K562 (cell line): ENCODE measurements around the gene FGF12. TPM values are rescaled to one million over a fixed set of nuclear protein-coding genes. Genes with fewer than 3 reads are reported as not detected.

Experiments
- ATAC-seq: fragments of 200-7000 bp; cut with Tn5 transposase; 3 replicates; pipeline ENCODE4 v1.9.1; 2020; ENCODE audit warnings: moderate library complexity
- BruUV-seq: library from RNA; stranded (reverse); fragments of 400-500 nt; replicated peaks from 2 replicates; lab custom pipeline; 2021; lab: Mats Ljungman, UMichigan
- CTCF ChIA-PET: fragments of 300-600 bp; formaldehyde crosslinking; extraction: SDS; loops from one replicate; lab custom pipeline; 2021; ENCODE audit warnings: low intra/inter-chr PET ratio; lab: Yijun Ruan, JAX
- POLR2A ChIA-PET: fragments of 300-600, 350-650 bp; sonication (Branson Sonifier 250); formaldehyde crosslinking; extraction: SDS; loops from one replicate; lab custom pipeline; 2021; ENCODE audit warnings: antibody characterized with exemption, inconsistent platforms; lab: Yijun Ruan, JAX
- DNase-seq, 4 experiments: peaks; one replicate each; pipeline versions ENCODE4 v3.0.0 to v3.0.0-alpha.2; 2011 to 2018; ENCODE audit warnings: low spot score in 3 of 4, mixed read lengths in 3 of 4; ENCODE audit errors: extremely low read depth in 1 of 4
- FAIRE-seq: peaks from 2 replicates; lab custom pipeline; 2011; peaks lifted over from hg19 to GRCh38; lab: Jason Lieb, UNC
- H2AFZ ChIP-seq: 2 replicates; pipeline ENCODE4 v1.6.0; 2011; ENCODE audit warnings: low read depth, low read length, control low read depth, inconsistent platforms
- H3K27ac ChIP-seq: fragments of 200-600 bp; 3 replicates; pipeline ENCODE4 v1.8.0; 2011; ENCODE audit warnings: low read depth, mild to moderate bottlenecking, control low read depth, inconsistent platforms, low read length, moderate library complexity, mixed read lengths; ENCODE audit errors: extremely low read depth
- H3K27me3 ChIP-seq, 2 experiments: fragments of 300-600 bp in 1 of 2; 2 replicates in 1 of 2; 3 replicates in 1 of 2; pipeline versions ENCODE4 v1.6.0 to v1.8.0; 2011; ENCODE audit warnings: inconsistent platforms in 2 of 2, low read length in 2 of 2, mild to moderate bottlenecking in 1 of 2, mixed read lengths in 1 of 2, moderate library complexity in 1 of 2; ENCODE audit not compliant: control insufficient read depth in 2 of 2, insufficient read depth in 2 of 2
- H3K36me3 ChIP-seq: fragments of 300-600 bp; 3 replicates; pipeline ENCODE4 v1.8.0; 2011; ENCODE audit warnings: mild to moderate bottlenecking, low read length, inconsistent platforms; ENCODE audit not compliant: control insufficient read depth, insufficient read depth
- H3K4me1 ChIP-seq, 2 experiments: fragments of 200-600 bp in 1 of 2; replicated peaks in 1 of 2; 2 replicates in 1 of 2; 3 replicates in 1 of 2; pipeline versions ENCODE4 v1.5.1 to v1.8.0; 2011; ENCODE audit warnings: inconsistent platforms in 2 of 2, low read length in 2 of 2, mild to moderate bottlenecking in 1 of 2, mixed read lengths in 1 of 2, moderate library complexity in 1 of 2; ENCODE audit not compliant: control insufficient read depth in 2 of 2, insufficient read depth in 2 of 2
- H3K4me2 ChIP-seq: 2 replicates; pipeline ENCODE4 v1.6.1; 2011; ENCODE audit warnings: low read length, control low read depth, inconsistent platforms, mixed read lengths; ENCODE audit not compliant: insufficient read depth
- H3K4me3 ChIP-seq: fragments of 200-600 bp; sonication (generic), shearing (Covaris generic); 2 replicates; pipeline ENCODE4 v1.5.1; 2016; ENCODE audit warnings: control low read depth, inconsistent platforms
- H3K79me2 ChIP-seq: fragments of 200-600 bp; 3 replicates; pipeline ENCODE4 v1.8.0; 2011; ENCODE audit warnings: low read length, inconsistent platforms; ENCODE audit not compliant: control insufficient read depth, insufficient read depth
- H3K9ac ChIP-seq, 2 experiments: 2 replicates each; pipeline versions ENCODE4 v1.6.0 to v1.6.1; 2011; ENCODE audit warnings: low read depth in 2 of 2, low read length in 2 of 2, control low read depth in 1 of 2, inconsistent platforms in 1 of 2, mild to moderate bottlenecking in 1 of 2, mixed read lengths in 1 of 2; ENCODE audit not compliant: insufficient read depth in 1 of 2
- H3K9me1 ChIP-seq: one replicate; pipeline ENCODE4 v1.6.0; 2011; ENCODE audit warnings: inconsistent platforms, mild to moderate bottlenecking, low read length, moderate library complexity; ENCODE audit not compliant: control insufficient read depth, insufficient read depth
- H3K9me3 ChIP-seq: replicated peaks from 2 replicates; pipeline ENCODE4 v1.5.1; 2011; ENCODE audit warnings: low read depth, low read length, inconsistent platforms; ENCODE audit not compliant: control insufficient read depth, insufficient read depth
- H4K20me1 ChIP-seq: replicated peaks from 2 replicates; pipeline ENCODE4 v1.6.1; 2011; ENCODE audit warnings: low read length, inconsistent platforms, mixed read lengths; ENCODE audit not compliant: control insufficient read depth, insufficient read depth
- DACH1 ChIP-seq: fragments of 450-650 bp; IDR thresholded peaks from 2 replicates; pipeline ENCODE4 v1.6.1; 2018; ENCODE audit not compliant: partially characterized antibody
- FOXJ2 ChIP-seq: fragments of 200-800 bp; sonication (Bioruptor generic); IDR thresholded peaks from 2 replicates; pipeline ENCODE4 v1.6.1; 2016; ENCODE audit warnings: missing genetic modification characterization, missing compliant biosample characterization
- HCFC1 ChIP-seq: IDR thresholded peaks from 2 replicates; pipeline ENCODE4 v1.6.1; 2012; ENCODE audit warnings: low read depth, low read length, improper control_type of control experiment
- POLR2AphosphoS5 ChIP-seq: IDR thresholded peaks from 2 replicates; pipeline ENCODE4 v1.6.1; 2011; ENCODE audit warnings: mild to moderate bottlenecking, low read depth, low read length, moderate library complexity; ENCODE audit not compliant: control insufficient read depth, insufficient read depth
- PYGO2 ChIP-seq: fragments of 450-650 bp; IDR thresholded peaks from 2 replicates; pipeline ENCODE4 v1.6.1; 2016; ENCODE audit warnings: mild to moderate bottlenecking, missing genetic modification characterization, moderate library complexity, missing compliant biosample characterization
- RBM17 ChIP-seq: fragments of 200-400 bp; formaldehyde crosslinking; IDR thresholded peaks from 2 replicates; pipeline ENCODE4 v1.6.1; 2017; ENCODE audit warnings: low read depth, mild to moderate bottlenecking, low read length, borderline replicate concordance
- SAFB2 ChIP-seq: fragments of 200-400 bp; formaldehyde crosslinking; IDR thresholded peaks from 2 replicates; pipeline ENCODE4 v1.6.1; 2018; ENCODE audit warnings: borderline replicate concordance, low read length, low read depth, moderate library complexity; ENCODE audit not compliant: severe bottlenecking
- XRCC3 ChIP-seq: fragments of 450-650 bp; IDR thresholded peaks from 2 replicates; pipeline ENCODE4 v1.6.1; 2017; ENCODE audit warnings: mild to moderate bottlenecking, moderate library complexity
- ZC3H11A ChIP-seq: IDR thresholded peaks from 2 replicates; pipeline ENCODE4 v1.6.1; 2012; ENCODE audit warnings: low read depth, low read length, improper control_type of control experiment
- ZNF347 ChIP-seq: fragments of 450-650 bp; formaldehyde crosslinking; IDR thresholded peaks from 2 replicates; pipeline ENCODE4 v1.4.0; 2020; ENCODE audit warnings: low read depth, mild to moderate bottlenecking, moderate library complexity
- ZSCAN32 ChIP-seq: fragments of 450-650 bp; formaldehyde crosslinking; IDR thresholded peaks from 2 replicates; pipeline ENCODE4 v1.4.0; 2020; ENCODE audit warnings: mild to moderate bottlenecking, moderate library complexity
- WGBS: fragments of 100-300 bp; shearing (Covaris generic); methylation state at CpG from one replicate; pipeline ENCODE4 v1.1.6; 2016; ENCODE audit warnings: low coverage, mixed read lengths; ENCODE audit not compliant: insufficient coverage; ENCODE audit errors: missing lambda C conversion rate; 5-methylcytosine and 5-hydroxymethylcytosine counted together
- in situ Hi-C: fragments of 300-500 bp; cut with MboI; formaldehyde crosslinking; loops from 4 replicates; pipeline ENCODE4 v1.15.0; 2018; ENCODE audit warnings: inconsistent platforms, mixed read lengths
- intact Hi-C: fragments of 100-400 bp; cut with micrococcal nuclease; formaldehyde crosslinking; loops from 2 replicates; pipeline ENCODE4 v1.14.2; 2022
- polyA plus RNA-seq, 8 experiments: library from polyadenylated mRNA; depleted of rRNA in 4 of 8; stranded (reverse) in 5 of 8; unstranded in 3 of 8; fragments of >200 nt; fragmentation: Nextera tagmentation in 2 of 8; fragmentation: Illumina TruSeq in 1 of 8; extraction: Ambion mirVana in 2 of 8; extraction: Trizol in 1 of 8; gene quantifications; 2 replicates each; pipeline versions ENCODE4 v1.2.1 to v1.2.3, GENCODE V29; 2011 to 2014; ENCODE audit warnings: inconsistent platforms in 1 of 8, missing spikeins in 1 of 8
- total RNA-seq, 7 experiments: library from RNA; depleted of rRNA in 6 of 7; stranded (reverse); fragments of >200 nt in 6 of 7; fragmentation: Illumina TruSeq in 2 of 7; extraction: Trizol in 2 of 7; gene quantifications; 2 replicates each; pipeline versions ENCODE4 v1.2.1 to v1.2.3, GENCODE V29; 2011 to 2021; ENCODE audit warnings: low replicate concordance in 1 of 7
- TF ChIP-seq, protein P1 (sequence below): fragments of 150-350 bp; conservative IDR thresholded peaks from 2 replicates; pipeline ENCODE4 v1.6.1; 2014; ENCODE audit warnings: low read length
- TF ChIP-seq, protein P2 (sequence below), 2 experiments: fragments of 200-800 bp in 1 of 2; sonication (Bioruptor generic) in 1 of 2; sonication (generic) in 1 of 2; formaldehyde crosslinking in 1 of 2; IDR thresholded peaks in 1 of 2; conservative IDR thresholded peaks in 1 of 2; 2 replicates each; pipeline versions ENCODE4 v1.5.0 to v1.6.1; 2016 to 2020; ENCODE audit warnings: missing compliant biosample characterization in 1 of 2, missing genetic modification characterization in 1 of 2, missing genetic modification reagents in 1 of 2

The FGF12 gene
- total and polyA plus RNA-seq, 9 of the 15 experiments (the other 6 are each of a cell fraction or from before 2014, with no cell fraction given): not detected

DNA sequence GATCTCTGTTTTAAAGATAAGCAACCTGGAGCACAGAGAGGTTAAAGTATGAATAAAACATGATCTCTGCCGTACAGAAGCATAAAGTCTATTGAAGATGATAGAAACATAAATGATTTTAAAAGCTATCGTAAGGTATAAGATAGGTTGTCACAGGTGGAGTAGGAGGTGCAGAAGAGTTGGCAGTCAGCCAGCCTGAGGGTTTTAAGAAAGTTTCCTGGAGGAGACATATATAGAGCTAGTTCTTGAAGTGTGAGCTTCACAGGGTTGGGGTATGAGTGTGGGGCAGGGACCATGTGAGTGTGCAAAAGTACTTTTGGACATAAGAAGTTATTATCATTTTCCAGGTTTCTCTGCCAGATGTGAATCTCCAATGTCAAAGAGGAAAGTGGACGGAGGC lies 3.9 kb upstream of the FGF12 start:
- no peaks in the 10 kb centered on the region for H3K9me1 ChIP-seq
- POLR2A ChIA-PET: no interaction called here
- H3K9me3 ChIP-seq: no peaks in the 10 kb centered on the region
- no peak for ATAC-seq
- in situ Hi-C loops: no loop called here
- no peaks in the 10 kb centered on the region for H3K79me2 ChIP-seq
- no peak overlapping the region for H3K9ac ChIP-seq
- H3K27ac ChIP-seq: no peak overlapping the region
- H3K27me3 ChIP-seq: no peaks in the 10 kb centered on the region
- intact Hi-C loops: no loop called here
- WGBS: 0% methylated on average over 3 of the region's 3 CpGs
- no peak for DNase-seq
- H3K4me2 ChIP-seq: no peak overlapping the region
- TF ChIP-seq ZC3H11A: no peak
- TF ChIP-seq SAFB2: no peak
- no peak for TF ChIP-seq POLR2AphosphoS5
- no peak for TF ChIP-seq ZNF347 (CRISPR knock-in tag)
- FAIRE-seq: no peak
- no peak overlapping the region for H3K4me3 ChIP-seq
- H4K20me1 ChIP-seq: no peaks in the 10 kb centered on the region
- H3K4me1 ChIP-seq: no peaks in the 10 kb centered on the region
- H2AFZ ChIP-seq: no peak overlapping the region
- BruUV-seq: no TSS peak
- no peaks in the 10 kb centered on the region for H3K36me3 ChIP-seq
- CTCF ChIA-PET: no interaction called here

DNA sequence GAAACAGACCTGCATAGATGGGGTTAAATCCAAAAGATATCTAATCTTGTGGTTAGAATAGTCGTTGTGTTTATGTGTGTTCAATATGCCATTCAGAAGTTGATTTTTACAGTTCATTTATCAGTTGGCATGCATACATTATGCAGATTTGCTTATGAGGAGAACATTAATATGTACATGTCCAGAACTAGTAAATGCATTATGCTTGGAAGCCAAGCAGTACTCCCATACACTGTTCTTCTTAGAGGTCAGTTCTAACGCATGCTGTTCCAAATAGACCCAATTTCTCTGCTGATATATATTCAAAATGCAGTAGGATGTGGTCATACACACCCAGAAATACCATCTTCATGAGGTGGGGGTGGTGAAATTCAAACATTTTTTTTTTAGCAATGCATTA lies 956 bp downstream of the FGF12 start:
- no peak overlapping the region for H3K4me3 ChIP-seq
- H3K79me2 ChIP-seq: no peaks in the 10 kb centered on the region
- H3K27me3 ChIP-seq: no peaks in the 10 kb centered on the region
- ATAC-seq (no peak), FAIRE-seq (no peak), DNase-seq (no peak)
- POLR2A ChIA-PET: no interaction called here
- H4K20me1 ChIP-seq: no peaks in the 10 kb centered on the region
- 3% methylated on average over 2 of the region's 2 CpGs for WGBS
- no peaks in the 10 kb centered on the region for H3K9me3 ChIP-seq
- CTCF ChIA-PET: no interaction called here
- no peak overlapping the region for H3K27ac ChIP-seq
- H3K4me2 ChIP-seq: no peak overlapping the region
- in situ Hi-C loops (no loop called here), intact Hi-C loops (no loop called here)
- no peaks in the 10 kb centered on the region for H3K36me3 ChIP-seq
- no peaks in the 10 kb centered on the region for H3K4me1 ChIP-seq
- no peaks in the 10 kb centered on the region for H3K9me1 ChIP-seq
- H2AFZ ChIP-seq: no peak overlapping the region
- no TSS peak for BruUV-seq
- no peak overlapping the region for H3K9ac ChIP-seq
- TF ChIP-seq XRCC3: no peak
- no peak for TF ChIP-seq PYGO2 (tag)
- TF ChIP-seq DACH1: no peak
- no peak for TF ChIP-seq ZSCAN32 (CRISPR knock-in tag)
- no peak for TF ChIP-seq RBM17
- TF ChIP-seq, protein P1, sequence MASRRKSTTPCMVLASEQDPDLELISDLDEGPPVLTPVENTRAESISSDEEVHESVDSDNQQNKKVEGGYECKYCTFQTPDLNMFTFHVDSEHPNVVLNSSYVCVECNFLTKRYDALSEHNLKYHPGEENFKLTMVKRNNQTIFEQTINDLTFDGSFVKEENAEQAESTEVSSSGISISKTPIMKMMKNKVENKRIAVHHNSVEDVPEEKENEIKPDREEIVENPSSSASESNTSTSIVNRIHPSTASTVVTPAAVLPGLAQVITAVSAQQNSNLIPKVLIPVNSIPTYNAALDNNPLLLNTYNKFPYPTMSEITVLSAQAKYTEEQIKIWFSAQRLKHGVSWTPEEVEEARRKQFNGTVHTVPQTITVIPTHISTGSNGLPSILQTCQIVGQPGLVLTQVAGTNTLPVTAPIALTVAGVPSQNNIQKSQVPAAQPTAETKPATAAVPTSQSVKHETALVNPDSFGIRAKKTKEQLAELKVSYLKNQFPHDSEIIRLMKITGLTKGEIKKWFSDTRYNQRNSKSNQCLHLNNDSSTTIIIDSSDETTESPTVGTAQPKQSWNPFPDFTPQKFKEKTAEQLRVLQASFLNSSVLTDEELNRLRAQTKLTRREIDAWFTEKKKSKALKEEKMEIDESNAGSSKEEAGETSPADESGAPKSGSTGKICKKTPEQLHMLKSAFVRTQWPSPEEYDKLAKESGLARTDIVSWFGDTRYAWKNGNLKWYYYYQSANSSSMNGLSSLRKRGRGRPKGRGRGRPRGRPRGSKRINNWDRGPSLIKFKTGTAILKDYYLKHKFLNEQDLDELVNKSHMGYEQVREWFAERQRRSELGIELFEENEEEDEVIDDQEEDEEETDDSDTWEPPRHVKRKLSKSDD: no peak
- TF ChIP-seq, protein P2, sequence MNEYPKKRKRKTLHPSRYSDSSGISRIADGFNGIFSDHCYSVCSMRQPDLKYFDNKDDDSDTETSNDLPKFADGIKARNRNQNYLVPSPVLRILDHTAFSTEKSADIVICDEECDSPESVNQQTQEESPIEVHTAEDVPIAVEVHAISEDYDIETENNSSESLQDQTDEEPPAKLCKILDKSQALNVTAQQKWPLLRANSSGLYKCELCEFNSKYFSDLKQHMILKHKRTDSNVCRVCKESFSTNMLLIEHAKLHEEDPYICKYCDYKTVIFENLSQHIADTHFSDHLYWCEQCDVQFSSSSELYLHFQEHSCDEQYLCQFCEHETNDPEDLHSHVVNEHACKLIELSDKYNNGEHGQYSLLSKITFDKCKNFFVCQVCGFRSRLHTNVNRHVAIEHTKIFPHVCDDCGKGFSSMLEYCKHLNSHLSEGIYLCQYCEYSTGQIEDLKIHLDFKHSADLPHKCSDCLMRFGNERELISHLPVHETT (CRISPR knock-in tag; conservative IDR thresholded peaks at IDR 0.05 in 1 of 2, IDR thresholded peaks at IDR 0.05 in 1 of 2): no peak
- TF ChIP-seq FOXJ2 (tag): no peak
- no peak for TF ChIP-seq HCFC1
